SKM-1 (cell line): ENCODE results near the gene PGBD5.

Experiments
- DNase-seq: peaks from one replicate; lab custom pipeline; 2025; ENCODE audit not compliant: unreplicated experiment; lab: John Stamatoyannopoulos, UW

PGBD5 gene

DNA sequence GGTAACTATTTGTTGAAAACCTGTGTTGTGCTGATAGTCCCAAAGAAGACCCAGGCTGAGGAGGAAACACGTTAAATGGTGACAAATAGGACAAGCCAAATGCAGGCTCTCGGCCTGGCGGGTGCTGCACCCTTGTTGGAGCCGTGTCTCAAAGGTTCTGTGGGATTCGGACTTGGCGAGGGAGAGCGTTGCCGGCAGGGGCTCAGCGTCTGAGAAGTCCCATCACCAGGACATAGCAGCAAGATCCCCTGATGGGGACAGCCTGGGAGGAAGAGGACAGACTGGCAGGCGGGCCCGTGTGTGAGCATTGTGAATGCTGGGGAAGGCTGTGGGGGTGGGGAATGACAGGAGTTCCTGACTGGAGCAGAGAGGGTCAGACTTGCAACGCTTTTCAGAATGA lies 142.5 kb downstream of the PGBD5 start:
- no peak for DNase-seq

DNA sequence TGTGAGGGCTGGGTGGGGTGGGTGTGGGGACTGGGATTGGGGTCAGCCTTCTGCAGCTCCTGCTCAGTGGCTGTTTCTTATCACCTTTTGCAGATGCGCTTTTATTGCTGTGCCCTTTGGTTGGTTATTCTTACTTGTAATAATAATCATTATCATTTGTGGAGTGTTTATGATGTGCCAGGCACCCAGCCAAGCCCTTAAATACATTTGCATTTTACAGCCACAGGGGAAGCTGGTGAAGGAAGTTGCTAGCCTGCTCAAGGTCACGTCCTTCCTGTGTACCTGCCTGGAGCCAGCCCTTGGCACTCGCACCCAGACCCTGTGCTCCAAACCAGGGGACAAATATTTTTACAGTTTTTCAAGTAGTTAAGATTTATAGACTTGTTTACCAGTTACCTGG lies 144.0 kb downstream of the PGBD5 start:
- DNase-seq: no peak

DNA sequence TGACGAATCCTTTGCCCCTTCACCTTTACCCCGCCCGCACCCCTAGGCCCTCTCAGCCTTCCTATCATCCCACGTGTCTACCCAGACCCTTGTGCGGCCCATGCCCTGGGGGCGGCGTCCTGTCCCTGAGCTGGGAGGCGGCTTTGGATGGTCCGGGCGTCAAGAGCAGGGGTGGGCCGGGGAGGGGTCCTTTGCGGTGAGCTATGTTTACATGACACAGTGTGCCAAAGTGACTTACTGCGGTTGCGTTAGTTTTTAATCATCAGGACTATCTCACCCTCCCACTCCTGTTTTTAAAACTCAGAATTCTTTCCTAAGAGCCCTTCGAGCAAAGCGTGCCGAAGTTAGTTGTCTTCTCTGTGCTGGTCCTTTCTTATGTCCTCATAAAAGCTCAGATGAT lies 144.6 kb downstream of the PGBD5 start:
- DNase-seq: no peak

GRCh38 chr1:230280906-230281413 lies 145.2 kb downstream of the PGBD5 start:
- no peak for DNase-seq

DNA sequence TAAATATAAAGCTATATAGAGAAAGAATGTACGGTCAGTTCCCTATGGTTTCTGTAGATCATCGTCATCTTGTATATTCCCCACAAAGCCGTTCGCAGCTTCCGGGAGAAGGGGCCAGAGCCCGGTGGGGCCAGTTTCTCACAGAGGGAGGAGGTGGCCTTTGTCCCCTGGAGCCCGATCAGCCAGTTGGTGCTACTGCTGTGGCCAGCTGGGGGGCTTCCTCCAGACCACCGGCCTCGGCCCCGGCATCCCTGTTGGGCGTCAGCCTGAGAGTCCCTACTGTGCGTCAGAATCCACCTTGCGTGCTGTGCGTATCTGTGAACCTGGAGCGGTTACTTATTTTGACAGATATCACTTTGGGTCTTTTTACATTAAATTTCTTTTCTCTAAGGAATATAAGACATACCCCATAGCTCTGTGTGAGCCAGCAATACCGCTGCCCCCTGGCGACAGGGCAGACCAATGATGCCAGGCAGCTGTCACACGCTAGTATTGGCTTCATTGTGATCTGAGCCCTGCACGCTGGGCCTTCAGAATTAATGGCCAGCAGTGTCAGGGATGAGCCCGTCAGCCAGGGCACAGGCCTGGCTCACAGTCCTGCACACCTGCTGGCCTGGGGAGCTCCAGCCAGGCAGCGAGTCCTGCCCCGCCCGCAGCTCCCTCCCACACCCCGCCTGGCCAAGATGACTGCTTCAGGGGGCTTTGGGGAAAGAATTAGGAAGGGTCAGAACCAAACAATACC lies 145.9 kb downstream of the PGBD5 start:
- no peak for DNase-seq

DNA sequence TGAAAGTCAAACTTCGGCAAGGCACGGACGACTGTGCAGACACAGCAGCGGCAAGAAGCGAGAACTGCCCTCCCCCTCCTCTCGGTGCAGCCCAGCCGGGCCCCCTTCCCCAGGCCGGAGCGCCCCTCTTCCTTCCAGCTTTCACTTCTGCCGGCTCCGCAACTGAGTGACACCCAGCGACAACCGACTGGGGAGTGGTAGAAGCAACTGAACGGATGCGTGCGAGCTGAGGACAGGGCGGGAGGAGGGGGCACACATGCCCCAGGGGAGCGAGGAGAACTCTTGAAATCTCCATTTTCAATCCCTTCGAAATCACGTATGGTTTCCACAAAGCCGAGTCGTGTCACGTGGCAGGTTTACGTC lies 146.6 kb downstream of the PGBD5 start:
- DNase-seq: no peak

DNA sequence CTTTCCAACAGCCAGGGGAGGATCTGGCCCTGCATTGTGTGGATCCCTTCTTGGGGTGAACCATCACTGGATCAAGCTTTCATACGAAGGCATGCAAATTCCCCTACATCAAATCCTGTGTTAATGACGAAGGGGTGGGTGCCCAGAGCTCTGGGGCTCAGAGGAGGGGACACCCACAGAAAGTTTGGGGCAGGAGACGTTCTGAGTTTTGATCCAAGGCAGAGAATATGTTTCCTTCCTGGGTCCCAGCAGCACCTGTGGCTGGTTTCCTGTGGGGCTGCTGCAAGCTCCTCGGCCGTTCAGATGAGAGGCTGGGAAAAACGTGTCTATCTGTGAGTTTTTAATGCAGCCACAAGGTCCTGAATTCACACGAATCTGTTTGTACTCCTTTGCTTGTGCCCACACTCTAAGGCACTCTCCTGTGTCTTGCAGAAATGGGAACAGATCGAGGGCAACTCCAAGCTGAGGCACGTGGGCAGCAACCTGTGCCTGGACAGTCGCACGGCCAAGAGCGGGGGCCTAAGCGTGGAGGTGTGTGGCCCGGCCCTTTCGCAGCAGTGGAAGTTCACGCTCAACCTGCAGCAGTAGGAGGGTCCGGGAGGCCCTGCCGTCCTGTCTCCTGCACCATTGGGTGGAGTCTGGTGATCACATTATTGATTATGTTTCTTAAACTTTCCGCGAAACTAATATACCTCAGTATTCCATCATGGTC lies 147.1 kb downstream of the PGBD5 start:
- no peak for DNase-seq

GRCh38 chr1:230278376-230278775 lies 147.8 kb downstream of the PGBD5 start:
- no peak for DNase-seq

DNA sequence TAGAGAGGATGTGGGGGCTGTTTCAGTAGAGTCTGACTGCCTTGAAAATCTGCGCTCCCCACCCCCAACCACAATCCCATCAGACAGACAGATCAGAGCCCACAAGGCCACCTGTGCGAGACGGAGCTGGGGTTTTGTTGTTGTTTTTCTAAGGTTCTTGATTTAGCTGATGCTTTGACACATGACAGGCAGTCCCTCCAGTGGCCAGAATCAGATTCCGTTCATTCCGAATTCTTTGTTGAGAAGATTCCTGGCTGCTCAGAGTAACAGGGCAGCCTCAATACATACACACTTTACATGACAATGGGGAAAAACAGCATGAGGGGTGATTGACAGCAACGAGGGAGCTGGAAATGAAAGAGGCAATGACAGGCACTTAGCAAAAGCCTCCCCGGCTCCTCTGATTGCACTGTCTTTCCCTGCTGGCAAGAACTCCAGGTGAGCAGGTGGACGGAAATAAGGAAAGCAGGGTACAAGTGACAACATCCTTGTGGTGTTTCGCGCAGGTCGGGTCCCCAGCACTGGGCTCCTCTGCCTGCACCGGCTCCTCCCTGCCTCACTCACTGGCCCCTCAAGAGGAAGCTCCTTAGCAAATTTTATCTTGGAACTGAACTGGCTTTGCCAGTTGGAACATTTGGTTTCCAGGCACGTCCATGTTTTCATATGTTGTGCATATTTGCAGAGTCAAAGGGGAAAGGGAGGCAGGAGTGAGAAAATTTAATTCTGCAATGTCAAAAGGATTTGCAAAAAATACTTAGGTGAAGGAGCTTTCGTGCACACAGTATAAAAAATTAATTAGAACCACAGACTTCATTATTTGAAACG lies 148.7 kb downstream of the PGBD5 start:
- DNase-seq: no peak

DNA sequence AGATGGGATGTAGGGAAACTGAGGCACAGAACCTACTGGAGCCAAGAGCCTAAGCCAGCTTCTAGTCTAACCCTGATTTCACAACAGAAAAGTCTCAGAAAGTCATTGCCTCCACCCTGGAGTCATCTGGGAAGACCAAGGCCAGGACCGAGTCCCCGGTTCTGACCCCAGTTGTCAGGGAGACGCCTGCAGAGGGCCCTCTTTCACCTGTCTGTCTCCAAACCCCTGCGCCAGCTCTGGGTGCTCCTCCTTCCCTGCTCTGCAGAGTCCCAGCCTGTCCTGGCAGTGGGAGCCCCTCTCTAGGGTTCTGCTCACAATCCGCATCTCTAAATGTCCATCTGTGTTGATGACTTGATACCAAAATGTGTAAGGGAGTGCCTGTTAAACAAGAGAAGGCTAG lies 149.7 kb downstream of the PGBD5 start:
- DNase-seq: no peak

DNA sequence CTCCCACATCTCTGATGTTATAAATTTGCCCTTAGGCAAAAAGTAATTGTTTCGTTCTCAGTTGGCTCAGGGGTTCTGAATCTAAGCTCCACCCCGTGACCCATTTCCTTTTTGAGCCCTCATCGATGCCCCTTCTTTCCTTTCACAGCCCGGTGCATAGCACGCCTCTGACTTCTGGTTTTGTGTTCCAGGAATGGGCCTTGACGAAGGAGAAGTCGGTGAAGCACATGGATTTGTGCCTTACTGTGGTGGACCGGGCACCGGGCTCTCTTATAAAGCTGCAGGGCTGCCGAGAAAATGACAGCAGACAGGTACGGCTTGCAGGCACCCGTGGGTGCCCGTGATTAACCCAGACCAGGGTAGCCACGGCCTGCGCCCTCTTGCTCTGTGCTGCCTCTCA lies 151.9 kb downstream of the PGBD5 start:
- no peak for DNase-seq

DNA sequence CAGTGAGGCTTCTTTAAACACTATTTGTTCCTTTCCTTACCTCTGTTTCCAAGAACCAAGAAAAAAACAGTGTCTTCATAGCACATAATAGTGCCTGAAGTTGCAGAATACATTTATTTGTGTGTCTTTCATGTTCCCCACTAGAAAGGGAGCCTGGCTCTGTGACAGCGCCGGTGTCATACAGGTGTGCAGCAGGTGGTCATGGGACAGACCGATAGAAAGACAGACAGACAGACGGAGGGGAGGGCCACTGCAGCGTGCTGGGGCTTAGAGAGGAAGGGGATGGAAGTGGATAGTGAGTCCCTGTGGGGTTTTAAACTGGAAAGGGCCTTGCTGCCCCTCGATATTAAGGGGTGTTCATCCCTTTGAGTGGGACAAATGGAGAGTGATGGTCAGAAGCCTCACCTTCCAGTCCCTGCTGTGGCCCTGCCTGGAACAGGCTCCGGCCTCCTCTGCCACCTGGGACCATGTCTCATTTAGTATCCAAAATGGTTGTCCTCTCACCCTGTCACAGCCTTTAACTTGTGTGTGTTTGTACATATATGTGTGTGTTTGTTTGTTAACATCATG lies 152.9 kb downstream of the PGBD5 start:
- no peak for DNase-seq

- DNase-seq: no peak
Measured at GRCh38 chr1:230272557-230272956, 153.6 kb downstream of the PGBD5 start.

GRCh38 chr1:230271300-230272035 lies 154.7 kb downstream of the PGBD5 start:
- DNase-seq: no peak

DNA sequence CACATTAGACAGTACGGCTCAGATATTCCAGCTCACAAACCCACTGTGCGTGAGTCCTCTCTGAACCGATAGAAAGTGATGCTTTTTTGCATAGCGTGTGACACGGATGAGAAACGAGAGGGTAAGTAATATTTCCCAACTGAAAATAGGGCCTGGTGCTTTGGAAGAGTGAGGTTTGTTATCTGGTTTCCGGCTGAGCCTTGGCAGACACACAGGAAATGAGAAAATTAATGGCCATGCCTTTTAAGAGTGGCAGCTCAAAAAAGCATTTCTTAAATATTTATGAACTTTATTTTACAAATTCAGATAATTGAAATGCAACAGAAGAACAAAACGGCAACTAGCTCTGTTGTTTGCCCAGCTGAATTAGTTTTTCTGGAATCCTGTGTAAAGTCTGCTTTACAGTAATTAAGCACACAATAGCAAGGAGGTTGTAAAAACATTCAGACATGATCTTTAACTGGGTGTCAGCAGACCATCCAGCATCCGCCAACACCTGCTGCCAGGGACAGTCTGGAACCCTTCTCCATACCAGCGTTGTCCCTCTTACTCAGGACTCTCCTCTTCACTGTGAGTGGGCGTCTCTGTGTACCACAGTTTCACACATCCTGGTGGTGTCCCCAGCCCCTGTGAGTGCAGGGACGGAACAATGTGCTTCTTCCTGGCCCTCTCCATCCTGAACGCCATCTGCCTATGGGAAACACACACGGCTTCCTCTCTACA lies 155.4 kb downstream of the PGBD5 start:
- no peak for DNase-seq

DNA sequence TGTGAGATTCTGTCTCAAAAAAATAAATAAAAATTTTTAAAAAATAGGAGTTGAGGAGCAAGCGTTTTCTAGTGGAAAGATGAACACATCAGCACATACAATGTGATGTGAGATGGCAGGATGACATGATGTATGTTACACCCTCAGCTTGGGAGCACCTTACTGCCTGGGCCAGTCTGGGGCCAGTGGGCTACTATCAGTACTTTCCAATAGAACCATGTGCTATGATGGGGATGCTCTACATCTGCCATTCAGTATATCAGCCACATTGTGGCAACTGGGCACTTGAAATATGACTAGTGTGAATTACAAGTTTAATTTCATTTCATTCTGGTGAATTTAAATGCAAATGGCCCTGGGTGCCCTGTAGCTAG lies 156.0 kb downstream of the PGBD5 start:
- DNase-seq: no peak

DNA sequence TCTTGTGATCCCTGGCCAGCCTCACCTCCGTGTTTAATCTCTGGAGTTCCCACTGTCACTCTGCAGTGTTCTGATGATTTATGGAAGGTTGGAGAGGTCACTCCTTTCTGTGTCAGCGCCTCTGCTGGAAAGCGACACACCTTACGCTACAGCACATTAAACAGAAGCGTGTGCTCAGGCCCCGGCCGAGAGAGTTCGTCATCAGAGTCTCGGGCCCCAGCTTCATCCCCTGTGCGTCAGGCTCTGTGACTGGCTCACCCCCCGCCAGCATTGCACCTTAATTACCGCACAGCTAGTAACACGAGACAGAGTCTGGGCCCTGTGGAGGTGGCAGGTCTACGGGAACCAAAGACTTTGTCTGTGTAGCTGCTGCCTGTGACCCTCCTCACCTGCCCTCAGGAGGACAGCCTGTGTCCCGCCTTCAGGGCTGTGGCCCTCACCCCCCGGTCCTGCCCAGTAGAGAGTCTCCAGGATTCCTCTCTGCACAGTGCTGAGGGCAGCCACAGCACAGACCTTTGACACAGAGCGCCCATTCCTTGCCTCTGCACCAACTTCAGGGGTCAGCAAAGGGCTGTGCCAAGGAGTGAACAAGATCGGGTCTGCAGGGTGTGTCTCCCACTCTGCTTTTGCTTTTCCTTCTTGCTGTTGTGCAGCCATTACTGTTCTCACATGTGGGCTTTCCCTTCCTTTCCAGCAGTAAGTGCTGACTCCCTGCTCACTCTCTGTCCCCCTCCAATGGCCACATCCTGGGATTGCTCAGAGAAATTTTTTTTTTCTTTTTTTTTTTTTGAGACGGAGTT lies 157.6 kb downstream of the PGBD5 start:
- DNase-seq: peak; percentile 15

DNA sequence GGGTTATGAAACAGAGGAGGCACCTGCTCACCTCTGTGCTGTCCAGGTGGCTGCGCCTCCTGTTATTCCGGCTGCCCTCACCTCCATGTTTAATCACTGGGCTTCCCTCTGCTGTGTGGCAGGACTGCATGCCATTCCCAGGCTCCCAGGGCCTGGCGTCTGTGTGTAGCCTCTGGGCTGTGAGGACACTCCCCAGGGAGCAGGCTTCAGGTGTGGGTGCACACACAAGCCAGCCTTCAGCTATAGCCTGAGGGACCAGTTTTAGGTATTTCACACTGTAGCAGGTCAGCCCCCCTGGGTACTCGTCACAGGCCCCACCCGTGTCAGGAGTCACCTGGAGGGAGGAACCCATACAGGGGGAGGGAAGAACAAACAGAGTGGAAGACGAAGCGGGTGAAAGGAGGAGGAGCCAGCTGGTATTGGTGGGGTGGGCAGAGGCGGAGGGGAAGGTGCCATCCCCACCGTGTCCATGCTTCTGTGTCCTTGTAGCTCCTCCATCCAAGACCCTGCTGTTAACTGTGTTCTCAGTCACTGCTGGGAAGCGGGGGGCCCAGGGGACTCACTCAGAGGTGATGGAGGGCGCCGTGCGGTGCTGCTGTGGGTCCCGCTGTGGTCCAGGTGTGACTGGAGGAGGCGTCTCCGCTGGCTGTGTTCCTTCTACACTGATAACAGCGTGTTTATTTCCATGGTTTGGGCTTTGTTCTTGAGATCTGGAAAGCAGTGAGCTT lies 158.6 kb downstream of the PGBD5 start:
- DNase-seq: no peak

DNA sequence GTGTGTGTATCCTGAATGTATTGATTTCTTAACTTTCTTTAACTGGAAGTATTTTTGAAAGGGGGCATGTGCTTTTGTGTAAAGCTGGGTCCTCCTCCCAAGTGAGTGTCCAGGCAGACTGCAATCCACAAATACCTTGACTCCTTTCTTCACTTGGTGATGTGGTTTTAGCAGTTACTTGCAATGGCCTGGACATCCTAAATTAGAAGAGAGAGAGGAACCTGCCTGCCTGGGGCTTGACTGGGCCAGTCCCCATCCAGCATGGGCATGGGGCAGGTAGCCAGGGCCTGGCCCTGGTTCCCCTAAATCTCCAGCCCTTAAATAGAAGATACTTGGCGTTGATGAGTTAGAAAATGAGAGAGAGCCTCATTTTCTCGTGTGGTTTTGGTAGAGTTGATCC lies 159.7 kb downstream of the PGBD5 start:
- DNase-seq: no peak
